Measurements from ENCODE around the gene TLN1.

TLN1 gene

GRCh38 chr9:35758475-35759050 lies 26.6 kb upstream of the TLN1 start:
- TF ChIP-seq, protein P1, sequence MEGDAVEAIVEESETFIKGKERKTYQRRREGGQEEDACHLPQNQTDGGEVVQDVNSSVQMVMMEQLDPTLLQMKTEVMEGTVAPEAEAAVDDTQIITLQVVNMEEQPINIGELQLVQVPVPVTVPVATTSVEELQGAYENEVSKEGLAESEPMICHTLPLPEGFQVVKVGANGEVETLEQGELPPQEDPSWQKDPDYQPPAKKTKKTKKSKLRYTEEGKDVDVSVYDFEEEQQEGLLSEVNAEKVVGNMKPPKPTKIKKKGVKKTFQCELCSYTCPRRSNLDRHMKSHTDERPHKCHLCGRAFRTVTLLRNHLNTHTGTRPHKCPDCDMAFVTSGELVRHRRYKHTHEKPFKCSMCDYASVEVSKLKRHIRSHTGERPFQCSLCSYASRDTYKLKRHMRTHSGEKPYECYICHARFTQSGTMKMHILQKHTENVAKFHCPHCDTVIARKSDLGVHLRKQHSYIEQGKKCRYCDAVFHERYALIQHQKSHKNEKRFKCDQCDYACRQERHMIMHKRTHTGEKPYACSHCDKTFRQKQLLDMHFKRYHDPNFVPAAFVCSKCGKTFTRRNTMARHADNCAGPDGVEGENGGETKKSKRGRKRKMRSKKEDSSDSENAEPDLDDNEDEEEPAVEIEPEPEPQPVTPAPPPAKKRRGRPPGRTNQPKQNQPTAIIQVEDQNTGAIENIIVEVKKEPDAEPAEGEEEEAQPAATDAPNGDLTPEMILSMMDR (IDR thresholded peaks at IDR 0.05), result no peak

DNA sequence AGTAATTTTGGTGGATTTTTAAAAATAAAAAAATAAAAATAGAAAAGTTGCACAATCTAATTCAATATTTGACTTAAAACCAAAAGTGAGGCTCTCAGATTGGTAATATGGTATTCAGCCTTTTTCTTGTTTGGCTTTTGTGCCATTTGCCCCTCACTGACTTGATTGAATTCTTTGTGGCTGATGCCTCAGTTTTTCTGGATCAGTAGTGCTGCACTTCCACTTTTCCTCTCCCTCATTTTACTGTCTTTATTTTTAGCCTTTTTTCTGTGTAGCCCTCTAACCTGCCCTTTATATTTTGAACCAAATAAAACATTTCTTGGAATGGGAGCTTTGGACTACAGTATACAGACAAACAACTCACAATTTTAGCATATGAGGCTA lies 25.9 kb upstream of the TLN1 start:
- TF ChIP-seq, protein P1 (IDR thresholded peaks at IDR 0.05), result no peak

- TF ChIP-seq, protein P1 (IDR thresholded peaks at IDR 0.05), result no peak
Measured at GRCh38 chr9:35757226-35757891, 25.4 kb upstream of the TLN1 start.

DNA sequence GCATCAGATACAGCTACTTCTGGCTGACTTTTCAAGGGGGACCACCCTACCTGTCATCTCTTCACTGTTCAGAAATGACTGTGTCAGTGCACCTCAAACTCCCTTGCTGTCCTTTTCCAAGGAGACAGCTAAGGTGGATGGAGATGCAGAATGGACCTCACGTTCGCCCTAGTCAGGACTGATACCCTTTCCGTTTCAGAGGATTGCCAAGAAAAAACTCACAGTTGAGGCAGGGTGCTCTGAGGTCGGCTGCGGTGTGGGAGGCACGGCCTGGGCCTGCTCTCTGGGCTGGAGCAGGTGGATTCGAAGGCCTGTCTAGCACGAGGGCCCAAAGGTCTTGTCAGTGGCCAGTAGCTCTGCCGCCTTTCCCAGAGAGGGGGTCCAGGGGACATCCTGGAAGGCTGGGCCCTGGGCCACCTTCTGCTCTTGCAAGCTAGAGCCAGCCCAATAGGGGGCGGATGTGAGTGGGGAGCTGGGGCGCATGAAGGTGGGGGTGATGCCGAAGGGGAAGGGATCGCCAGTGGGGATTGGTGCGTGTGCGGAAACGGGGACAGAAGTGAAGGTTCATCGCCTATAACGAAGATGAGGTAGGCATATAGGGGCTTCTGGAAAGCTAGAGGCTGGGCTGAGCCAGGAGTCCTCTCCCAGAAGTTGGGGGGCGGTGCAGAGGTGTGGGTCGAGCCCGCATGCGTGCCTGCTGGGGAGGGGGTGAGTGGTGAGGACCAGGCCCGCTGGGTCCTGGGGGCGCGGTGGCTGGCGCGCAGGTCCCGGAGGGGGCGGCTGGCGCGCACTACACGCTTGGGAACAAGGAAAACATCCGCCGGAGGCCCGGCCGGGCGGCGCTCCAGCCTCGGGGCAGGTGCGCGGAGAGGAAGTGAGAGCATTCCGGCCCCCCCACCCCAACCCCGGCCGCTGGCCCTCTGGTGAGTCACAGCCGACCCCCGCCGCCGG lies 24.6 kb upstream of the TLN1 start:
- TF ChIP-seq, protein P1 (IDR thresholded peaks at IDR 0.05), result no peak

GRCh38 chr9:35755071-35755470 lies 23.1 kb upstream of the TLN1 start:
- TF ChIP-seq, protein P1 (IDR thresholded peaks at IDR 0.05), result no peak

DNA sequence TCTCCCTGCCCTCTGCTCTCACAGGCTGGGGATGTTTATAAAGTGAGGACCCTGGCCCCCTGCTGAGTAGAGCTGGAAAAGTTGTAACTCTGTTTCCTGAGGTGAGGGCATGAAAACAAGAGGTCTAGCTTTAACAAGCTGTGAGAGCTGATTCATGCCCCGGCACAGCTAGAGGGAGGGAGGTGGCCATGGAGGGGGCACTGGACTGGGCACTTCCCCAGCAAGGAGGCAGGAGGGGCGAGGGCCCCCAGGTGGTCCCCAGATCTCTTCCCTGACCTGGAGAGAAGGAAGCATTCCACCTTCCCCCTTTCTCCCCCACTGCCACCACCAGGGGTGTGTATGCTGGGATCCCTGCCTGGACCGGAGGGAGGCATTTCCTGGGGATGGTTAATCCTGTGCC lies 22.3 kb upstream of the TLN1 start, which contains the start of gene MSMP:
TSS of gene MSMP (minus strand) at position 13 of the 400 bp plus-strand sequence. CDS start 147 bp downstream, outside the sequence.
- TF ChIP-seq, protein P1 (IDR thresholded peaks at IDR 0.05), result no peak

GRCh38 chr9:35753466-35753865 lies 21.5 kb upstream of the TLN1 start:
- TF ChIP-seq, protein P1 (IDR thresholded peaks at IDR 0.05), result no peak

Data from LNCAP (cell line).